Fibroblast of the aortic adventitia (primary cell): ENCODE data around the gene TOGARAM2. TPM values are rescaled to one million over a fixed set of nuclear protein-coding genes. Genes with fewer than 3 reads are reported as not detected.

Experiments
- DNase-seq: peaks from one replicate; pipeline ENCODE4 v3.0.0-alpha.2; 2010; ENCODE audit warnings: low read depth
- H3K4me3 ChIP-seq: 2 replicates; pipeline ENCODE4 v1.5.1; 2011; ENCODE audit warnings: low read depth, mild to moderate bottlenecking, control low read depth, low read length, moderate library complexity
- CTCF ChIP-seq: IDR thresholded peaks from 2 replicates; pipeline ENCODE4 v1.5.1; 2011; ENCODE audit warnings: mild to moderate bottlenecking, low read length, control low read depth, inconsistent platforms; ENCODE audit not compliant: insufficient read depth
- small RNA-seq: library from RNA; depleted of rRNA; stranded (forward); fragments of <200 nt; gene quantifications from one replicate; pipeline ENCODE3, GENCODE V24; 2012
- total RNA-seq: library from RNA; depleted of rRNA; stranded (reverse); fragments of >200 nt; gene quantifications from 2 replicates; pipeline ENCODE4 v1.2.3, GENCODE V29; 2012; ENCODE audit warnings: low replicate concordance

TOGARAM2 gene
- total RNA-seq, 1 donor = under 0.01 TPM

GRCh38 chr2:29097569-29097968 lies 116.5 kb downstream of the TOGARAM2 start:
- no peak for DNase-seq
- TF ChIP-seq CTCF = no peak
- no peak overlapping the region for H3K4me3 ChIP-seq

- no peak overlapping the region for H3K4me3 ChIP-seq
- TF ChIP-seq CTCF = no peak
- no peak for DNase-seq
These were observed 119.5 kb downstream of the TOGARAM2 start for GRCh38 chr2:29100564-29100963.

Small RNA genes within 50 kb of the gene (small RNA-seq; reads per million reads assigned to genes)
- not detected for gene RF00019

Other genes starting within 250 kb of the TOGARAM2 start
- gene PPP1CB, start 229.5 kb upstream of the TOGARAM2 start, total RNA-seq = 307 and 330 TPM in 2 replicates
- gene SPDYA, start 170.5 kb upstream of the TOGARAM2 start, total RNA-seq = 1.1 and 6.5 TPM in 2 replicates
- 14.5 and 15.2 TPM in 2 replicates for gene TRMT61B, start 111.0 kb upstream of the TOGARAM2 start, total RNA-seq
- 80.2 and 102 TPM in 2 replicates for gene WDR43, start 86.6 kb upstream of the TOGARAM2 start, total RNA-seq
- gene PCARE, start 93.2 kb downstream of the TOGARAM2 start, total RNA-seq = under 0.01 and 0.08 TPM in 2 replicates
- 73.5 and 97.1 TPM in 2 replicates for gene CLIP4, start 134.1 kb downstream of the TOGARAM2 start, total RNA-seq